NOMO-1 treated with DMSO at 0.1 percent for 48 hours (cell line): ENCODE results near the gene RBM28.
"Not testable (repeated sequence)": the region's sequence is repeated elsewhere in the genome, so short reads cannot be mapped to it uniquely, and the experiment has no call there.

ENCODE experiments used
- DNase-seq: peaks from one replicate; lab custom pipeline; 2025; ENCODE audit not compliant: unreplicated experiment; lab: John Stamatoyannopoulos, UW

The RBM28 gene

DNA sequence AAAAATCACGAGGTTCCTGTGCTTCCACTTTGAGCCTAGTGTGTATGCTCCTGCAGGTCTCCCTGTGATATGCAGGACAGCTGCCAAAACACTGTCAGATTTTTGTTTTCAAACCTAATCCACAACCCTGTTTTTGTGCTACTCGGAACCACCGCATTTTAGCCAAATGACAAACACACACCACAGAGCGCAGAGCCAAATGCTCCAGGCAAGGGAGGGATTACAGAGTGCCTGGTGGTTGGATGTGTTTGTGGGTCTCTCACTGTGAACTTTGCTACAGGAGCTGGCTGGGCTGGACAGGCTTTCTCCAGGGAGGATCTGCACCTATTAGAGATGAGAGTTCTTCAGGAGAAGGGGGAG lies 5.7 kb upstream of the RBM28 start:
- DNase-seq = no peak

- DNase-seq = peak; percentile 6
Observed at GRCh38 chr7:128347647-128348097, 4.0 kb upstream of the RBM28 start.

DNA sequence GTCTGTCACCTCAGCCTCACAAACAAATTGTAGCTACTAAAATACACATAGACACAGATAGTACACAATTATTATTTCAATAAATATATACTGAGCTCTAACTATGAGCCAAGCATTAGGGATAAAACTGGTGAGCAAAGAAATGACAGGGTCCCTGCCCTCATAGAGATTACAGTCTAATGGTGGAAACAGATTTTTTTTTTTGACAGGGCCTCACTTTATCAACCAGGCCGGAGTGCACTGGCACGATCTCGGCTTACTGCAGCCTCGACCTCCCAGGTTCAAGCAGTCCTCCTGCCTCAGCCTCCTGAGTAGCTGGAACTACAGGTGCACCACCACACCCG lies 695 bp upstream of the RBM28 start:
- DNase-seq = no peak

DNA sequence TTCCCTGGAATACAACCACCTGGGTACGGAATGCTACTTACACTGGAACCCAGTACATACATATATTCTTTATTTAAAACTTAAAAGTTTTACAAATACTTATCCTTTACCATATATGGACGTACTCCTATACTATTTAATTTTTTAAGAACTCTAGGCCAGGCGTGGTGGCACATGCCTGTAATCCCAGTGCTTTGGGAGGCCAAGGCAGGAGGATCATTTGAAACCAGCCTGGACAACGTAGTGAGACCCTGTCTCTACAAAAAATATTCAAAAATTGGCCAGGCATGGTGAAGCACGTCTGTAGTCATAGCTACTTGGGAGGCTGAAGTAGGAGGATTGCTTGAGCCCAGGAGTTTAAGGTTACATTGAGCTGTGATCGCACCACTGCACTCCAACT lies 2.0 kb downstream of the RBM28 start:
- no peak for DNase-seq

DNA sequence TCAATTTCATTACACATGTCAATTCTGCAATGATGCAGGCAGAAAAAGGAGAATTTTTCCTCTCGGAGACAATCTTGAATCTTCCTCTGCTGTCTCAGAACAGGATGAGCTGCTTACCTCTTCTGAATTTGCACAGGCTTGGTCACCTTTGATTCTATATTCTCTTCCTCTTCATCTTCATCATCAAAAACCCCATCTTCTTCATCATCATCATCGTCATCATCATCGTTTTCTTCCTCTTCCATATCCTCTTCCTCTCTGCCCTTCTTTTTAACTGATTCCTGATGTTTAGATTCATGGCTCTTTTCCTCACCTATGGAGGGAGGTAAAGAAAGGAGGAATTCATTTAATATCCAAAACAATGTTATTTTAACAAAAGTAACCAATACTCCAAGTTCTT lies 8.0 kb downstream of the RBM28 start:
- DNase-seq = no peak

DNA sequence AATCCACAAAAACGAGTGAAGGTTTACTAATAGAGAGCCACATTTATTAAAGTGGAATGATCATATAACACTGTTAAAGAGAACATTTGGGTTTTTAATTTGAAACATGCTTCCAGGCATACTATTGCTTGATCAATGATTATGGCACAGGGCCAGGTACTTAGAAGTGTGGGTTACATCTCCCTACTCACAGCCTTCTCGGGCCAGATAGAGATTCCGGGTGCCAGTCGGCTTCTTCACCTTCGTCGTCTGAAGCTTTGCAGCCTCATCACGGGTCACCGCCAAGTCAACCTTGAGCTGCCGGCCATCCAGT lies 19.4 kb downstream of the RBM28 start:
- no peak for DNase-seq

DNA sequence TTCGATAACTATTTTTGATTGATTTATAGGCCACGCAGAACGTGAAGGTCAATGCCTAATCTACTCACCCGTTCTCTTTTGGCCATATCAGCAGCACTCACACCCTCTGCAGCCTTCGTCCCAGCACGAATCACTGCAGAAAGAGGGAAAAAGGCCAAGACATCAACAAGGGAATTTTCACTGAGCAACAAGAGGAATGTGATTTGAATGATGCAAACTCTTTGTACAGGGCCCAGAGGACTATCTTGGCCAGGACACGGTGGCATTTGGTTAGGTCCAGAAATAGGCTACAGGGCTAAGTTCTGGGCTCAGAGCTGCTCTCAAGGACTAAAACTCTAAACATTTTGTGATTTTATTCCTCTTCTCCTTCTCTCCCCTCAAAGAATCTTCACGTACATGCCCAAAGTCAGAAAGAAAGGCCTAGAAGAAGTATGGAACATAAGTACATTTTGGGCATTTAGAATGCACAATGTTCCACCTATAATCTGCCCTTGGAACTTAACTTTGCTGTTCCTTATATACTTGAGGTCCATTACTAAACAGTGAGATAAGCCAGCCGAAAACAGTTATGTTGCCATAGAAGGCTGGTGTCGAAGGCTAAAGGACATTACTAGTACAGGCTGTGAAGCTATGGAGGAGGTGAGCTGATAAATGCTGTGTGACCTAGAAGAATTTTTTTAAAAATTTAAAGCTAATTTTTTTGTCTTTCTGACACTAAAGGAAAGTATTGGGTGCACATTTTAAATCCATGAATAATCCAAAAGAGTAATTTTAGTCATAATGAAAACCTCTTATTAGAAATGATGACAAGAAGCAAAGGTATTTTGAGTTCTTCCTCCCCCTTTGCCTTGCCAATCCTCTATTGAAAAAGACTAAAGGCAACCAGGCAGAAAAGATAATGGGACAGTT lies 20.0 kb downstream of the RBM28 start:
- no peak for DNase-seq

- DNase-seq = no peak
Observed at GRCh38 chr7:128323040-128323439, 20.7 kb downstream of the RBM28 start.

- peak; percentile 1 for DNase-seq
Observed at GRCh38 chr7:128322040-128322643, 21.6 kb downstream of the RBM28 start.

DNA sequence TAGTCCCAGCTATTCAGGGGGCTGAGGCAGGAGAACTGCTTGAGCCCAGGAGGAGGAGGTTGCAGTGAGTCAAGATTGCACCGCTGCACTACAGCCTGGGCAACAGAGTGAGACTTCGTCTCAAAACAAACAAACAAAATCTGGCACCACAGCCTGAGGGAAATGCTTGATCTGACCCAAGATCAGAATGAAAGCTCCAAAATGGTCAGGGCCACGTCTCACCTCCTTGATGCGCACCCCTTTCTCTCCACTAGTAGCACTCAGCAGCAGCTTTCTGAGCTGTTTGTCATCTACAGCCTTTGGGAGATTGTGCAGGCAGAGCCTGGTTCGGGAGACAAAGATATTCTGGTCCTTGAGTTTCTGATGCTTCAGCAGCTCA lies 22.7 kb downstream of the RBM28 start:
- no peak for DNase-seq

GRCh38 chr7:128318691-128319090 lies 25.0 kb downstream of the RBM28 start:
- DNase-seq = no peak

GRCh38 chr7:128311013-128311412 lies 32.7 kb downstream of the RBM28 start:
- no peak for DNase-seq

- no peak for DNase-seq
Observed at GRCh38 chr7:128310499-128310898, 33.2 kb downstream of the RBM28 start.

- no peak for DNase-seq
Observed at GRCh38 chr7:128309976-128310375, 33.7 kb downstream of the RBM28 start.

DNA sequence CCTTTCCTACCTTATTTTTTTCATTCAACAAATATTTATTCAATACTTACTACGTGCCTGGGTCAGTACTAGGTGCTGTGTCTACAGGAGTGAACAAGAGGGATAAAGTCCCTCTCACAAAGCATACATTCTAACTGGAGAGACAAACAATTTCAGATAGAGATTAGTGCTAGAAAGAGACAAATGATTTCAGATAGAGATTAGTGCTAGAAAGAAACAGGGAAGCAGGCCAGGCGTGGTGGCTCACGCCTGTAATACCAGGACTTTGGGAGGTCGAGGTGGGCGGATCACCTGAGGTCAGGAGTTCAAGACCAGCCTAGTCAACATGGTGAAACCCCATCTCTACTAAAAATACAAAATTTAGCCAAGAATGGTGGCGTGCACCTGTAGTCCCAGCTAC lies 34.6 kb downstream of the RBM28 start:
- DNase-seq = no peak

GRCh38 chr7:128307061-128307460 lies 36.6 kb downstream of the RBM28 start:
- no peak for DNase-seq

- DNase-seq = no peak
Observed at GRCh38 chr7:128304212-128304611, 39.5 kb downstream of the RBM28 start.

DNA sequence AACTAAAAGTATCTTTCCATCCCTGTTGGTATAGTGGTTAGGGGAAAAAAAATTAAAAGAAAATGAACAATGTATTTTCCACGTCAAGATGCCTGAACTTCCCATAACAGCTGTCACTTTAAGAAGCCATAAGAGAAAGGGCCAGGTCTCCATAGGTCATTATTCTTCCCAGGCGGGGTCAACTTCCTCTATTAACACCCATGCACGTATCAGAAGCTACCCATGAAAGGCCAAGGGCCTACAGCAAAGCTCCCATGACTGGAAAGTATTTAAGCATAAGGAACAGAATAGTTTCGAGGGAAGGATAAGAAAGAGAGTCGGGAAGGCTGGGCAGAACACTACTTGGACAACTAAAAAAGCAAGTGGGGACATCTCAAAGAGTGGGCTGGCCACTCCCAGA lies 40.1 kb downstream of the RBM28 start:
- no peak for DNase-seq

GRCh38 chr7:128303133-128303532 lies 40.6 kb downstream of the RBM28 start:
- DNase-seq = no peak

- no peak for DNase-seq
Observed at GRCh38 chr7:128302139-128302538, 41.6 kb downstream of the RBM28 start.

- DNase-seq = no peak
Observed at GRCh38 chr7:128299109-128299607, 44.5 kb downstream of the RBM28 start.

DNA sequence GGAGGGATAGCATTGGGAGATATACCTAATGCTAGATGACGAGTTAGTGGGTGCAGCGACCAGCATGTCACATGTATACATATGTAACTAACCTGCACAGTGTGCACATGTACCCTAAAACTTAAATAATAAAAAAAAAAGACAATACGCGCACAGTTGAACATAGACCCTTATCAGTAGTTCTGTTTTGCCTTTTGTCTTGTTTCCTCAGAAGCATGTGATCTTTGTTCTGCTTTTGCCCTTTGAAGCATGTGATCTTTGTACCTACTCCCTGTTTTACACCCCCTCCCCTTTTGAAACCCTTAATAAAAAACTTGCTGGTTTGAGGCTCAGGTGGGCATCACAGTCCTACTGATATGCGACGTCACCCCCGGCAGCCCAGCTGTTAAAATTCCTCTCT lies 45.7 kb downstream of the RBM28 start:
- not testable (repeated sequence) for DNase-seq

GRCh38 chr7:128287556-128287955 lies 56.2 kb downstream of the RBM28 start:
- DNase-seq = no peak
